Measurements from ENCODE around the gene GRB14.

The GRB14 gene

DNA sequence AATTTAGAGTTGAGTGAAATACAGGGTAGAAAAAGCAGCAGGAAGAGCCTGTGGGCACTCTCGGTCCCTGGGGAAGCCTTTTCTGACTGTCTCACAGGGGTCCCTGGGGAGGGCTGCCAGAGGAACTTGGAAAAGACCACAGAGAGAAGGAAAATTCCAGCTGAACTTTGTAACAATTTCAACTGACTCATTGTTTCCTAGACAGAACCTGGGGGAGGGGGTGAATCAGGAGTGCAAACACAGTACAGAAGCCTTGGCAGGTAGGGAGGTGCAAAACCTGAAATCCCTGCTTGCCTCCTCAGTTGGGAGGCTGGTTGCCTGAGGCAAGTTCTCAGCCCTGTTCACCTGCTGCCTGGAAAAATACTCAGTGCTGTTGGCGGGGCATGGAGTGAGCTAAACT is 106.8 kb downstream of the GRB14 start:
- Histone ChIP-seq H3K27me3 (replicated peaks; ENCODE audit: control insufficient read depth, insufficient read depth, low read length) (no peaks in the 10 kb centered on the region), H3K4me3 (replicated peaks; ENCODE audit: low read depth, low read length) (no peak overlapping the region), H3K36me3 (ENCODE audit: control insufficient read depth, insufficient read depth, low read length) (no peaks in the 10 kb centered on the region)
- no peak for DNase-seq (ENCODE audit: extremely low read depth, insufficient read length)
- TF ChIP-seq, protein P1, sequence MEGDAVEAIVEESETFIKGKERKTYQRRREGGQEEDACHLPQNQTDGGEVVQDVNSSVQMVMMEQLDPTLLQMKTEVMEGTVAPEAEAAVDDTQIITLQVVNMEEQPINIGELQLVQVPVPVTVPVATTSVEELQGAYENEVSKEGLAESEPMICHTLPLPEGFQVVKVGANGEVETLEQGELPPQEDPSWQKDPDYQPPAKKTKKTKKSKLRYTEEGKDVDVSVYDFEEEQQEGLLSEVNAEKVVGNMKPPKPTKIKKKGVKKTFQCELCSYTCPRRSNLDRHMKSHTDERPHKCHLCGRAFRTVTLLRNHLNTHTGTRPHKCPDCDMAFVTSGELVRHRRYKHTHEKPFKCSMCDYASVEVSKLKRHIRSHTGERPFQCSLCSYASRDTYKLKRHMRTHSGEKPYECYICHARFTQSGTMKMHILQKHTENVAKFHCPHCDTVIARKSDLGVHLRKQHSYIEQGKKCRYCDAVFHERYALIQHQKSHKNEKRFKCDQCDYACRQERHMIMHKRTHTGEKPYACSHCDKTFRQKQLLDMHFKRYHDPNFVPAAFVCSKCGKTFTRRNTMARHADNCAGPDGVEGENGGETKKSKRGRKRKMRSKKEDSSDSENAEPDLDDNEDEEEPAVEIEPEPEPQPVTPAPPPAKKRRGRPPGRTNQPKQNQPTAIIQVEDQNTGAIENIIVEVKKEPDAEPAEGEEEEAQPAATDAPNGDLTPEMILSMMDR (IDR thresholded peaks at IDR 0.05; ENCODE audit: insufficient read depth, low read length, poor library complexity, severe bottlenecking), result no peak

DNA sequence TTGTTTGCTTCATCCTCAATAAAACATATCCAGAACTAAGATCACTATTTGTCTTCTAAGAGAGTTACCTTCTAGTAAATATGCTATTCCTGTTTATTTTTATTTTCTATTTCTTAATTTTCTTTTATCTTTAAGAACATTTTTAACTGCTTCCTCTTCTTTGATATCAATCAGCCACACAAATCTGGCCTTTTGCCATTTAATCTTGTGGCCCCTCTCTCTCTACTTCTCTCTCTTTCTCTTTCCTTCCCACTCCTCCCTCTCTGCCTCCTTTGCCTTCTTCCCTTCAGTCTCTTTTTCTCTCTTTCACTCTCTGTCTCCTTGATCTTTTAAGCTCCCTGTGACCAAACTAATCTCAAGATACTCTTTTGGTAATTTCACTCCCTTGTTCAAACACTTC is 108.4 kb downstream of the GRB14 start:
- Histone ChIP-seq H3K27me3 (replicated peaks; ENCODE audit: control insufficient read depth, insufficient read depth, low read length) (no peaks in the 10 kb centered on the region), H3K36me3 (ENCODE audit: control insufficient read depth, insufficient read depth, low read length) (no peaks in the 10 kb centered on the region), H3K4me3 (replicated peaks; ENCODE audit: low read depth, low read length) (no peak overlapping the region)
- no peak for DNase-seq (ENCODE audit: extremely low read depth, insufficient read length)
- TF ChIP-seq, protein P1 (IDR thresholded peaks at IDR 0.05; ENCODE audit: insufficient read depth, low read length, poor library complexity, severe bottlenecking), result no peak

DNA sequence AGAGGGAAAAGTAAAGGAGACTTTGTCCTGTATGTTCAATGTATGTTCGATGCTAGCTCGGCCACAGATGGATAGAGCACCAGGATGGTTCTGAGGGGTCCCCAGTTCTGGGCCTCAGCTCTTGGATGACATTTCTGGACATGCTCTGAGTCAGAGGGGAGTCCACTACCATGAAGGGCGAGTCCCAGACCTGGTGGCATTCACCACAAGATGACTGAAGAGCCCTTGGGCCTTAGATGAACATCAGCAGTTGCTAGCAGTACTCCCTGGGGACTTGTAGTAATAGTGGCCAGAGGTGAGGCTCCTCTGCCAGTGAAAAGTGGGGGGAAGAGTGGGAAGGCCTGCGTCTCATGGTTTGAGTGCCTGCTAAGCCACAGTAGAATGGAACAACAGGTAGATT is 109.5 kb downstream of the GRB14 start:
- TF ChIP-seq, protein P1 (IDR thresholded peaks at IDR 0.05; ENCODE audit: insufficient read depth, low read length, poor library complexity, severe bottlenecking), result no peak

DNA sequence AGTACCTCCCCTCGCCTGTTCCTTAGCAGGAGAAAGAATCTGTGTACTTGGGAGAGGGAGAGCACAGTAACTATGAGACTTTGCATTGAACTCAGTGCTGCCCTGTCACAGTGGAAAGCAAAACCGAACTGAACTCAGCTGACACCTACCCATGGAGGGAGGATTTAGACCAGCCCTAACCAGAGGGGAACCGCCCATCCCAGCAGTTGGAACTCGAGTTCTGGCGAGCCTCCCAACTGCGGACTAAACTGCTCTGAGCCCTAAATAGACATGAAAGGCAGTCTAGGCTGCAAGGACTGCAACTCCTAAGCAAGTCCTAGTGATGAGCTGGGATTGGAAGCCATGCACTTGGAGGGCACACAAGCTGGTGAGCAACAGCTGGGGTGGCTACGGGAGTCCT is 110.4 kb downstream of the GRB14 start:
- TF ChIP-seq, protein P1 (IDR thresholded peaks at IDR 0.05; ENCODE audit: insufficient read depth, low read length, poor library complexity, severe bottlenecking), result no peak
- no peaks in the 10 kb centered on the region for H3K36me3 ChIP-seq (ENCODE audit: control insufficient read depth, insufficient read depth, low read length)
- no peak for DNase-seq (ENCODE audit: extremely low read depth, insufficient read length)
- no peak overlapping the region for H3K4me3 ChIP-seq (replicated peaks; ENCODE audit: low read depth, low read length)
- no peaks in the 10 kb centered on the region for H3K27me3 ChIP-seq (replicated peaks; ENCODE audit: control insufficient read depth, insufficient read depth, low read length)

More for the DNA sequence above, 109.5 kb downstream of the GRB14 start:
- Histone ChIP-seq H3K4me3 (replicated peaks; ENCODE audit: low read depth, low read length) (no peak overlapping the region), H3K27me3 (replicated peaks; ENCODE audit: control insufficient read depth, insufficient read depth, low read length) (no peaks in the 10 kb centered on the region), H3K36me3 (ENCODE audit: control insufficient read depth, insufficient read depth, low read length) (no peaks in the 10 kb centered on the region)
- no peak for DNase-seq (ENCODE audit: extremely low read depth, insufficient read length)

DNA sequence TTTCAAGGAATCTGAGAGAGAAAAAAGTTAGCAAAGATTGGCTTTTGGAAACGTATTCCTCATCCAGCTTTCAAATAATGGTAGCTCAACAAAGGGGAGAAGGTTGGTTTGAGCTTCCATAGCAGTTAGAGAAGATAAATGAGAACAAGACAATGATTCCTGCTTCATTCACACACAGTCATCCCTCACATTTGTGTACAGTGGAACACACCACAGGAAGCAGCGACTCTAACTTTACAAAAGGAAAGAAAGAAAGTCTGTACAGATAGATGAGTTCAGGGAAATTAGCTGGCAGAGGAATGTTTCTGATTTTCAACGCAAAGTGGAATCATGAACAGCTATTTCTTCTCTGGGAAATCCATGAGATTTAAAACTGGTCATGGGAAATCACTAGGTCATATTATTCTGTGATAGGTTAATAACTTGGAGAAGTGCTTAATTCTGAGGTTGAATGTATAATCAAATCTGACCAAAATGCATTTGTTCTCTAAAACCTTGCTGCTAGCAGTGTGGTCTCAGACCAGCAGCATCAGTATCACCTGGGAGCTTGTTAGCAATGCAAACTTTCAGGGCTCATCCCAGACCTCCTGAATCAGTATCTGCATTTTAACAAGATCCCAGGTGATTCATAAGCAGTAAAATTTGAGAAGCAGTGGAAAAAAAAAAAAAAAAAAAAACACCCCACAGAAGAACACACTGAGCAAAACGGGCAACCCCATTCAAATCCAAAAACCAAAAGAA is 112.0 kb downstream of the GRB14 start:
- Histone ChIP-seq H3K36me3 (ENCODE audit: control insufficient read depth, insufficient read depth, low read length) (no peaks in the 10 kb centered on the region), H3K4me3 (replicated peaks; ENCODE audit: low read depth, low read length) (no peak overlapping the region), H3K27me3 (replicated peaks; ENCODE audit: control insufficient read depth, insufficient read depth, low read length) (no peaks in the 10 kb centered on the region)
- no peak for DNase-seq (ENCODE audit: extremely low read depth, insufficient read length)
- TF ChIP-seq, protein P1 (IDR thresholded peaks at IDR 0.05; ENCODE audit: insufficient read depth, low read length, poor library complexity, severe bottlenecking), result no peak

Data from GM06990 (cell line).